Measurements from ENCODE around the gene FAM83B. TPM values are rescaled to one million over a fixed set of nuclear protein-coding genes. Genes with fewer than 3 reads are reported as not detected.

The FAM83B gene
- total RNA-seq, 1 donor from 2014 or later, result 1.9 TPM

GRCh38 chr6:54876871-54877270 lies 30.3 kb downstream of the FAM83B start:
- Histone ChIP-seq H3K27me3 (ENCODE audit: insufficient read depth, low read length) (no peaks in the 10 kb centered on the region), H3K4me1 (ENCODE audit: insufficient read depth, low read length) (no peaks in the 10 kb centered on the region), H3K4me3 (ENCODE audit: insufficient read depth, low read depth, low read length) (no peak overlapping the region), H3K36me3 (ENCODE audit: insufficient read depth, low read length) (no peaks in the 10 kb centered on the region), H3K27ac (ENCODE audit: low read depth, low read length) (no peak overlapping the region), H3K9ac (ENCODE audit: low read length) (no peak overlapping the region), H3K9me3 (ENCODE audit: insufficient read depth, low read depth, low read length) (no peaks in the 10 kb centered on the region), H4K20me1 (ENCODE audit: insufficient read depth, low read length) (no peaks in the 10 kb centered on the region), H3K79me2 (ENCODE audit: insufficient read depth, low read length) (no peaks in the 10 kb centered on the region), H3K4me2 (ENCODE audit: low read length) (no peak overlapping the region), H2AFZ (ENCODE audit: low read depth, low read length) (no peak overlapping the region)
- Mint-ChIP-seq H3K9me3 (ENCODE audit: unreplicated experiment) (no peaks in the 10 kb centered on the region), H3K4me3 (ENCODE audit: unreplicated experiment) (no peak overlapping the region), H3K4me1 (ENCODE audit: low read depth, unreplicated experiment) (no peaks in the 10 kb centered on the region), H3K36me3 (ENCODE audit: low read depth, unreplicated experiment) (no peaks in the 10 kb centered on the region), H3K27me3 (ENCODE audit: low read depth, unreplicated experiment) (no peaks in the 10 kb centered on the region), H3K27ac (ENCODE audit: unreplicated experiment) (no peak overlapping the region)
- no peak for FAIRE-seq
- DNase-seq (ENCODE audit: low read depth), result no peak
- no peak for TF ChIP-seq EZH2 (IDR thresholded peaks at IDR 0.05; ENCODE audit: insufficient read depth, low read length)
- TF ChIP-seq, protein P1, sequence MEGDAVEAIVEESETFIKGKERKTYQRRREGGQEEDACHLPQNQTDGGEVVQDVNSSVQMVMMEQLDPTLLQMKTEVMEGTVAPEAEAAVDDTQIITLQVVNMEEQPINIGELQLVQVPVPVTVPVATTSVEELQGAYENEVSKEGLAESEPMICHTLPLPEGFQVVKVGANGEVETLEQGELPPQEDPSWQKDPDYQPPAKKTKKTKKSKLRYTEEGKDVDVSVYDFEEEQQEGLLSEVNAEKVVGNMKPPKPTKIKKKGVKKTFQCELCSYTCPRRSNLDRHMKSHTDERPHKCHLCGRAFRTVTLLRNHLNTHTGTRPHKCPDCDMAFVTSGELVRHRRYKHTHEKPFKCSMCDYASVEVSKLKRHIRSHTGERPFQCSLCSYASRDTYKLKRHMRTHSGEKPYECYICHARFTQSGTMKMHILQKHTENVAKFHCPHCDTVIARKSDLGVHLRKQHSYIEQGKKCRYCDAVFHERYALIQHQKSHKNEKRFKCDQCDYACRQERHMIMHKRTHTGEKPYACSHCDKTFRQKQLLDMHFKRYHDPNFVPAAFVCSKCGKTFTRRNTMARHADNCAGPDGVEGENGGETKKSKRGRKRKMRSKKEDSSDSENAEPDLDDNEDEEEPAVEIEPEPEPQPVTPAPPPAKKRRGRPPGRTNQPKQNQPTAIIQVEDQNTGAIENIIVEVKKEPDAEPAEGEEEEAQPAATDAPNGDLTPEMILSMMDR (IDR thresholded peaks at IDR 0.05; ENCODE audit: insufficient read depth, low read depth, low read length), result no peak

DNA sequence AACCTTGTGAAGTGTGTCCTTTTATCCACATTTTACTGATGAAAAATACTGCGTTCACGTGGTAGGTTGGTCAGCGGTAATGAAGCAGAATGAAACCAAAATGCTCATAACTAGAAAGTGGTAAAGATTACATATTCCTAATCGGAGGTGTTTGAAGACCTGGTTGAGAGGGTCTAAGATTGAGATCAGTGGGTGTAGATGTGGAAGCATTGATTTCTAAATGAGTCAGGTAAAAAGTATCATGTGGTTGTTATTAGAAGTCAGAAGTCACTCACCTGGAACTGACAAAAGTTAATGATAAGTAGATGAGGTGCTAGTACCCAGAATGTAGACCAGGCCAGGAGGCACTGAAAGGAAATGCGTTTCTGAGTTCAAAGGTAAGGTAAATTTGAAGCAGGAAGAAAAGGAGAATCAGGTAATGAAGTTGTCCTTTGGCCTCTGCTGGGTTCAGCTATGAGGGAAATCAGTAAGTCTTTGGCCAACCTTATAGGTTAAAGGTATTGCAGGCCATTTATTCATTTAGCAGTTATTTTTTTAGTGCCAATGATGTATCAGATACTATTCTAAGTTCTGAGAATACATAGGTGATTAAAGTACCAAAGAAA lies 31.2 kb downstream of the FAM83B start:
- Histone ChIP-seq H3K27me3 (ENCODE audit: insufficient read depth, low read length) (no peaks in the 10 kb centered on the region), H3K4me2 (ENCODE audit: low read length) (no peak overlapping the region), H3K36me3 (ENCODE audit: insufficient read depth, low read length) (no peaks in the 10 kb centered on the region), H3K9ac (ENCODE audit: low read length) (no peak overlapping the region), H4K20me1 (ENCODE audit: insufficient read depth, low read length) (no peaks in the 10 kb centered on the region), H3K9me3 (ENCODE audit: insufficient read depth, low read depth, low read length) (no peaks in the 10 kb centered on the region), H3K27ac (ENCODE audit: low read depth, low read length) (no peak overlapping the region), H2AFZ (ENCODE audit: low read depth, low read length) (no peak overlapping the region), H3K4me1 (ENCODE audit: insufficient read depth, low read length) (no peaks in the 10 kb centered on the region), H3K4me3 (ENCODE audit: insufficient read depth, low read depth, low read length) (no peak overlapping the region), H3K79me2 (ENCODE audit: insufficient read depth, low read length) (no peaks in the 10 kb centered on the region)
- Mint-ChIP-seq H3K27ac (ENCODE audit: unreplicated experiment) (no peak overlapping the region), H3K36me3 (ENCODE audit: low read depth, unreplicated experiment) (no peaks in the 10 kb centered on the region), H3K9me3 (ENCODE audit: unreplicated experiment) (no peaks in the 10 kb centered on the region), H3K4me3 (ENCODE audit: unreplicated experiment) (no peak overlapping the region), H3K4me1 (ENCODE audit: low read depth, unreplicated experiment) (no peaks in the 10 kb centered on the region), H3K27me3 (ENCODE audit: low read depth, unreplicated experiment) (no peaks in the 10 kb centered on the region)
- DNase-seq (ENCODE audit: low read depth) (no peak), FAIRE-seq (no peak)
- TF ChIP-seq EZH2 (IDR thresholded peaks at IDR 0.05; ENCODE audit: insufficient read depth, low read length), result no peak
- TF ChIP-seq, protein P1 (IDR thresholded peaks at IDR 0.05; ENCODE audit: insufficient read depth, low read depth, low read length), result no peak

GRCh38 chr6:54878718-54879117 lies 32.1 kb downstream of the FAM83B start:
- Histone ChIP-seq H3K27ac (ENCODE audit: low read depth, low read length) (no peak overlapping the region), H3K9ac (ENCODE audit: low read length) (no peak overlapping the region), H3K79me2 (ENCODE audit: insufficient read depth, low read length) (no peaks in the 10 kb centered on the region), H3K4me2 (ENCODE audit: low read length) (no peak overlapping the region), H3K36me3 (ENCODE audit: insufficient read depth, low read length) (no peaks in the 10 kb centered on the region), H3K4me1 (ENCODE audit: insufficient read depth, low read length) (no peaks in the 10 kb centered on the region), H2AFZ (ENCODE audit: low read depth, low read length) (no peak overlapping the region), H3K27me3 (ENCODE audit: insufficient read depth, low read length) (no peaks in the 10 kb centered on the region), H4K20me1 (ENCODE audit: insufficient read depth, low read length) (no peaks in the 10 kb centered on the region), H3K4me3 (ENCODE audit: insufficient read depth, low read depth, low read length) (no peak overlapping the region), H3K9me3 (ENCODE audit: insufficient read depth, low read depth, low read length) (no peaks in the 10 kb centered on the region)
- DNase-seq (ENCODE audit: low read depth), result no peak
- no peaks in the 10 kb centered on the region for H3K27me3 Mint-ChIP-seq (ENCODE audit: low read depth, unreplicated experiment)
- TF ChIP-seq, protein P1 (IDR thresholded peaks at IDR 0.05; ENCODE audit: insufficient read depth, low read depth, low read length), result no peak
- TF ChIP-seq EZH2 (IDR thresholded peaks at IDR 0.05; ENCODE audit: insufficient read depth, low read length), result no peak
- H3K4me1 Mint-ChIP-seq (ENCODE audit: low read depth, unreplicated experiment), result no peaks in the 10 kb centered on the region
- no peak overlapping the region for H3K4me3 Mint-ChIP-seq (ENCODE audit: unreplicated experiment)
- no peaks in the 10 kb centered on the region for H3K36me3 Mint-ChIP-seq (ENCODE audit: low read depth, unreplicated experiment)
- no peak overlapping the region for H3K27ac Mint-ChIP-seq (ENCODE audit: unreplicated experiment)
- FAIRE-seq, result no peak
- no peaks in the 10 kb centered on the region for H3K9me3 Mint-ChIP-seq (ENCODE audit: unreplicated experiment)
